K562 (cell line): ENCODE measurements around the gene ETV3. TPM values are rescaled to one million over a fixed set of nuclear protein-coding genes. Genes with fewer than 3 reads are reported as not detected.

ENCODE experiments used
- ATAC-seq: fragments of 200-7000 bp; cut with Tn5 transposase; 3 replicates; pipeline ENCODE4 v1.9.1; 2020; ENCODE audit warnings: moderate library complexity
- BruUV-seq: library from RNA; stranded (reverse); fragments of 400-500 nt; replicated peaks from 2 replicates; lab custom pipeline; 2021; lab: Mats Ljungman, UMichigan
- CTCF ChIA-PET: fragments of 300-600 bp; formaldehyde crosslinking; extraction: SDS; loops from one replicate; lab custom pipeline; 2021; ENCODE audit warnings: low intra/inter-chr PET ratio; lab: Yijun Ruan, JAX
- POLR2A ChIA-PET: fragments of 300-600, 350-650 bp; sonication (Branson Sonifier 250); formaldehyde crosslinking; extraction: SDS; loops from one replicate; lab custom pipeline; 2021; ENCODE audit warnings: antibody characterized with exemption, inconsistent platforms; lab: Yijun Ruan, JAX
- DNase-seq, 4 experiments: peaks; one replicate each; pipeline versions ENCODE4 v3.0.0 to v3.0.0-alpha.2; 2011 to 2018; ENCODE audit warnings: low spot score in 3 of 4, mixed read lengths in 3 of 4; ENCODE audit errors: extremely low read depth in 1 of 4
- FAIRE-seq: peaks from 2 replicates; lab custom pipeline; 2011; peaks lifted over from hg19 to GRCh38; lab: Jason Lieb, UNC
- H2AFZ ChIP-seq: 2 replicates; pipeline ENCODE4 v1.6.0; 2011; ENCODE audit warnings: low read depth, low read length, control low read depth, inconsistent platforms
- H3K27ac ChIP-seq: fragments of 200-600 bp; 3 replicates; pipeline ENCODE4 v1.8.0; 2011; ENCODE audit warnings: low read depth, mild to moderate bottlenecking, control low read depth, inconsistent platforms, low read length, moderate library complexity, mixed read lengths; ENCODE audit errors: extremely low read depth
- H3K27me3 ChIP-seq, 2 experiments: fragments of 300-600 bp in 1 of 2; 2 replicates in 1 of 2; 3 replicates in 1 of 2; pipeline versions ENCODE4 v1.6.0 to v1.8.0; 2011; ENCODE audit warnings: inconsistent platforms in 2 of 2, low read length in 2 of 2, mild to moderate bottlenecking in 1 of 2, mixed read lengths in 1 of 2, moderate library complexity in 1 of 2; ENCODE audit not compliant: control insufficient read depth in 2 of 2, insufficient read depth in 2 of 2
- H3K36me3 ChIP-seq: fragments of 300-600 bp; 3 replicates; pipeline ENCODE4 v1.8.0; 2011; ENCODE audit warnings: mild to moderate bottlenecking, low read length, inconsistent platforms; ENCODE audit not compliant: control insufficient read depth, insufficient read depth
- H3K4me1 ChIP-seq, 2 experiments: fragments of 200-600 bp in 1 of 2; replicated peaks in 1 of 2; 2 replicates in 1 of 2; 3 replicates in 1 of 2; pipeline versions ENCODE4 v1.5.1 to v1.8.0; 2011; ENCODE audit warnings: inconsistent platforms in 2 of 2, low read length in 2 of 2, mild to moderate bottlenecking in 1 of 2, mixed read lengths in 1 of 2, moderate library complexity in 1 of 2; ENCODE audit not compliant: control insufficient read depth in 2 of 2, insufficient read depth in 2 of 2
- H3K4me2 ChIP-seq: 2 replicates; pipeline ENCODE4 v1.6.1; 2011; ENCODE audit warnings: low read length, control low read depth, inconsistent platforms, mixed read lengths; ENCODE audit not compliant: insufficient read depth
- H3K4me3 ChIP-seq: fragments of 200-600 bp; sonication (generic), shearing (Covaris generic); 2 replicates; pipeline ENCODE4 v1.5.1; 2016; ENCODE audit warnings: control low read depth, inconsistent platforms
- H3K79me2 ChIP-seq: fragments of 200-600 bp; 3 replicates; pipeline ENCODE4 v1.8.0; 2011; ENCODE audit warnings: low read length, inconsistent platforms; ENCODE audit not compliant: control insufficient read depth, insufficient read depth
- H3K9ac ChIP-seq, 2 experiments: 2 replicates each; pipeline versions ENCODE4 v1.6.0 to v1.6.1; 2011; ENCODE audit warnings: low read depth in 2 of 2, low read length in 2 of 2, control low read depth in 1 of 2, inconsistent platforms in 1 of 2, mild to moderate bottlenecking in 1 of 2, mixed read lengths in 1 of 2; ENCODE audit not compliant: insufficient read depth in 1 of 2
- H3K9me1 ChIP-seq: one replicate; pipeline ENCODE4 v1.6.0; 2011; ENCODE audit warnings: inconsistent platforms, mild to moderate bottlenecking, low read length, moderate library complexity; ENCODE audit not compliant: control insufficient read depth, insufficient read depth
- H3K9me3 ChIP-seq: replicated peaks from 2 replicates; pipeline ENCODE4 v1.5.1; 2011; ENCODE audit warnings: low read depth, low read length, inconsistent platforms; ENCODE audit not compliant: control insufficient read depth, insufficient read depth
- H4K20me1 ChIP-seq: replicated peaks from 2 replicates; pipeline ENCODE4 v1.6.1; 2011; ENCODE audit warnings: low read length, inconsistent platforms, mixed read lengths; ENCODE audit not compliant: control insufficient read depth, insufficient read depth
- ESRRB ChIP-seq: fragments of 250-450 bp; sonication (Bioruptor Pico); IDR thresholded peaks from 2 replicates; pipeline ENCODE4 v1.5.0; 2020; ENCODE audit warnings: mild to moderate bottlenecking, moderate library complexity, borderline replicate concordance
- HNRNPL ChIP-seq: fragments of 200-400 bp; formaldehyde crosslinking; IDR thresholded peaks from 2 replicates; pipeline ENCODE4 v1.6.1; 2017; ENCODE audit warnings: low read depth, mild to moderate bottlenecking, low read length
- WGBS: fragments of 100-300 bp; shearing (Covaris generic); methylation state at CpG from one replicate; pipeline ENCODE4 v1.1.6; 2016; ENCODE audit warnings: low coverage, mixed read lengths; ENCODE audit not compliant: insufficient coverage; ENCODE audit errors: missing lambda C conversion rate; 5-methylcytosine and 5-hydroxymethylcytosine counted together
- in situ Hi-C: fragments of 300-500 bp; cut with MboI; formaldehyde crosslinking; loops from 4 replicates; pipeline ENCODE4 v1.15.0; 2018; ENCODE audit warnings: inconsistent platforms, mixed read lengths
- intact Hi-C: fragments of 100-400 bp; cut with micrococcal nuclease; formaldehyde crosslinking; loops from 2 replicates; pipeline ENCODE4 v1.14.2; 2022
- polyA plus RNA-seq, 8 experiments: library from polyadenylated mRNA; depleted of rRNA in 4 of 8; stranded (reverse) in 5 of 8; unstranded in 3 of 8; fragments of >200 nt; fragmentation: Nextera tagmentation in 2 of 8; fragmentation: Illumina TruSeq in 1 of 8; extraction: Ambion mirVana in 2 of 8; extraction: Trizol in 1 of 8; gene quantifications; 2 replicates each; pipeline versions ENCODE4 v1.2.1 to v1.2.3, GENCODE V29; 2011 to 2014; ENCODE audit warnings: inconsistent platforms in 1 of 8, missing spikeins in 1 of 8
- total RNA-seq, 7 experiments: library from RNA; depleted of rRNA in 6 of 7; stranded (reverse); fragments of >200 nt in 6 of 7; fragmentation: Illumina TruSeq in 2 of 7; extraction: Trizol in 2 of 7; gene quantifications; 2 replicates each; pipeline versions ENCODE4 v1.2.1 to v1.2.3, GENCODE V29; 2011 to 2021; ENCODE audit warnings: low replicate concordance in 1 of 7
- TF ChIP-seq, protein P1 (sequence below): fragments of 250-450 bp; sonication (Bioruptor Pico); IDR thresholded peaks from 2 replicates; pipeline ENCODE4 v1.4.0; 2020; ENCODE audit warnings: mild to moderate bottlenecking, moderate library complexity, borderline replicate concordance

ETV3 gene
- total and polyA plus RNA-seq, 9 of the 15 experiments (the other 6 are each of a cell fraction or from before 2014, with no cell fraction given), result 3.1 to 16.0 (median 9.0) TPM

DNA sequence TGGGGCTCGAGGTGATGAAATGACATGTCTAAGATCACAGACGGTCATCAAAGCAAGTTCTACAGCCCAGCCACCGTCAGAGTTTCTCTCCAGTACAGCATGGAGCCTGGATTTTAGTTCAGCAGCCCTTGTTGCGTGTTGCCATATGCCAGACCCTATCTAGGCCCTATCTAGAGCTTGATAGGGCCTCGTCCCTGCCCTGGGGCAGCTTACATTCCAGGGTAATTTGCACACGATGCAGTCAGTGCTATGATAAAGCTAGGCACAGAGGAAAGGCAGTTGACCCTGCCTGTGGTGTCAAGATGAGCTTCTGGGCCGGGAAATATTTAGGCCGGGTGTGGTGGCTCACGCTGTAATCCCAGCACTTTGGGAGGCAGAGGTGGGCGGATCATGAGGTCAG lies 57.5 kb downstream of the ETV3 start:
- H3K9me1 ChIP-seq, result no peaks in the 10 kb centered on the region
- intact Hi-C loops, result no loop called here
- H3K9me3 ChIP-seq, result no peaks in the 10 kb centered on the region
- H2AFZ ChIP-seq, result no peak overlapping the region
- no peaks in the 10 kb centered on the region for H4K20me1 ChIP-seq
- ChIA-PET CTCF (no interaction called here), POLR2A (interaction anchor here (0.6 to 1.4 kb wide), 2 partner anchors 75 to 225 kb away, joined by 3 to 4 read pairs; no protein-coding TSS in a partner anchor)
- H3K79me2 ChIP-seq, result no peaks in the 10 kb centered on the region
- no peak for ATAC-seq
- no peak for DNase-seq
- no peak overlapping the region for H3K4me2 ChIP-seq
- H3K36me3 ChIP-seq, result no peaks in the 10 kb centered on the region
- WGBS, result 16% methylated on average over 10 of the region's 10 CpGs
- no peak overlapping the region for H3K4me3 ChIP-seq
- TF ChIP-seq, protein P1, sequence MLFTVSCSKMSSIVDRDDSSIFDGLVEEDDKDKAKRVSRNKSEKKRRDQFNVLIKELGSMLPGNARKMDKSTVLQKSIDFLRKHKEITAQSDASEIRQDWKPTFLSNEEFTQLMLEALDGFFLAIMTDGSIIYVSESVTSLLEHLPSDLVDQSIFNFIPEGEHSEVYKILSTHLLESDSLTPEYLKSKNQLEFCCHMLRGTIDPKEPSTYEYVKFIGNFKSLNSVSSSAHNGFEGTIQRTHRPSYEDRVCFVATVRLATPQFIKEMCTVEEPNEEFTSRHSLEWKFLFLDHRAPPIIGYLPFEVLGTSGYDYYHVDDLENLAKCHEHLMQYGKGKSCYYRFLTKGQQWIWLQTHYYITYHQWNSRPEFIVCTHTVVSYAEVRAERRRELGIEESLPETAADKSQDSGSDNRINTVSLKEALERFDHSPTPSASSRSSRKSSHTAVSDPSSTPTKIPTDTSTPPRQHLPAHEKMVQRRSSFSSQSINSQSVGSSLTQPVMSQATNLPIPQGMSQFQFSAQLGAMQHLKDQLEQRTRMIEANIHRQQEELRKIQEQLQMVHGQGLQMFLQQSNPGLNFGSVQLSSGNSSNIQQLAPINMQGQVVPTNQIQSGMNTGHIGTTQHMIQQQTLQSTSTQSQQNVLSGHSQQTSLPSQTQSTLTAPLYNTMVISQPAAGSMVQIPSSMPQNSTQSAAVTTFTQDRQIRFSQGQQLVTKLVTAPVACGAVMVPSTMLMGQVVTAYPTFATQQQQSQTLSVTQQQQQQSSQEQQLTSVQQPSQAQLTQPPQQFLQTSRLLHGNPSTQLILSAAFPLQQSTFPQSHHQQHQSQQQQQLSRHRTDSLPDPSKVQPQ, result no peak
- no peak overlapping the region for H3K9ac ChIP-seq
- H3K27ac ChIP-seq, result no peak overlapping the region
- no peak for FAIRE-seq
- peaks cover 0 to 22% of the 10 kb centered on the region in 2 experiments; a peak in 2 of 5 replicates for H3K27me3 ChIP-seq
- BruUV-seq, result no TSS peak
- in situ Hi-C loops, result no loop called here
- no peaks in the 10 kb centered on the region; a peak in 1 of 5 replicates for H3K4me1 ChIP-seq

DNA sequence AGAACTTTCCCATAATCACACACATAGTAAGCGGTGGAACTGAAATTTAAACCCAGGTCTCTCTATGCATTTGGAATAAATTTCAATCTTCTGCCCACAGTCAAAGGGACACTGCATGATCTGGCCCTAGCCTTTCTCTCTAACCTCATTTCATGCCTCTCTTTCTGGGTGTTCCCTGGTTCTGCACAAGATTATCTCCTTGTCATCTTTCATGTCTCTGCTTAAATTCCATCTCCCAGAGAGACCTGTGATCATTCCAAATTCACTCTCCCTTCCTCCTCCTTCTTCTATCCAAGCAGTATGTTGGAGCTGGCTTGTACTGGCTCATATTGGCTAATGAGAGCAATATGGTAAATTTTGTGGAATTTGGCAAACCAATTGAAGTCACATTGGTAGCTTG lies 60.8 kb downstream of the ETV3 start:
- no peaks in the 10 kb centered on the region for H3K36me3 ChIP-seq
- no peaks in the 10 kb centered on the region for H4K20me1 ChIP-seq
- in situ Hi-C loops (no loop called here), intact Hi-C loops (no loop called here)
- 6% methylated on average over 1 of the region's 1 CpG for WGBS
- FAIRE-seq (no peak), ATAC-seq (no peak), DNase-seq (no peak)
- H3K79me2 ChIP-seq, result no peaks in the 10 kb centered on the region
- no peak overlapping the region for H2AFZ ChIP-seq
- no peaks in the 10 kb centered on the region for H3K9me1 ChIP-seq
- no peak overlapping the region for H3K9ac ChIP-seq
- TF ChIP-seq ESRRB (CRISPR knock-in tag), result no peak
- TF ChIP-seq HNRNPL, result no peak
- CTCF ChIA-PET, result no interaction called here
- H3K4me3 ChIP-seq, result no peak overlapping the region
- peaks cover 0 to 13% of the 10 kb centered on the region in 2 experiments; a peak in 3 of 5 replicates for H3K4me1 ChIP-seq
- no peak overlapping the region for H3K4me2 ChIP-seq
- no peaks in the 10 kb centered on the region for H3K9me3 ChIP-seq
- BruUV-seq, result no TSS peak
- H3K27ac ChIP-seq, result no peak overlapping the region
- POLR2A ChIA-PET, result no interaction called here
- H3K27me3 ChIP-seq, result peaks cover 0 to 20% of the 10 kb centered on the region in 2 experiments; a peak in 2 of 5 replicates
